ENCODE measurements around the gene MAST1.

MAST1 gene

DNA sequence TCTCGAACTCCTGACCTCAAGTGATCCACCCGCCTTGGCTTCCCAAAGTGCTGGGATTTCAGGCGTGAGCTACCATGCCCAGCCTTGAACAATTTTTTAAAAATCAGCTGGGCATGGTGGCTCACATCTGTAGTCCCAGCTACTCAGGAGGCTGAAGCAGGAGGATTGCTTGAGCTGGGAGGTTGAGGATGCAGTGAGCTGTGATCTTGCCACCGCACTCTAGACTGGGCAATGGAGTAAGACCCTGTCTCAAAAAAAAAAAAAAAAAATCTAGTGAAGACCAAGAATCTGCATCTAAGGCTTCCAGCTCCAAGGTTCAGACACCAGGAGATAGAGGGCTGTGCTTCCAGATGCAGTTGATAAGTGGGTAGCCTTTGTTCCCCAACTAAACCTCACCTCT lies 25.8 kb downstream of the MAST1 start:
- H3K4me3 ChIP-seq (ENCODE audit: severe bottlenecking), result no peak overlapping the region
- ATAC-seq (ENCODE audit: low read depth) (no peak), DNase-seq (ENCODE audit: low spot score) (no peak)
- TF ChIP-seq, protein P1, sequence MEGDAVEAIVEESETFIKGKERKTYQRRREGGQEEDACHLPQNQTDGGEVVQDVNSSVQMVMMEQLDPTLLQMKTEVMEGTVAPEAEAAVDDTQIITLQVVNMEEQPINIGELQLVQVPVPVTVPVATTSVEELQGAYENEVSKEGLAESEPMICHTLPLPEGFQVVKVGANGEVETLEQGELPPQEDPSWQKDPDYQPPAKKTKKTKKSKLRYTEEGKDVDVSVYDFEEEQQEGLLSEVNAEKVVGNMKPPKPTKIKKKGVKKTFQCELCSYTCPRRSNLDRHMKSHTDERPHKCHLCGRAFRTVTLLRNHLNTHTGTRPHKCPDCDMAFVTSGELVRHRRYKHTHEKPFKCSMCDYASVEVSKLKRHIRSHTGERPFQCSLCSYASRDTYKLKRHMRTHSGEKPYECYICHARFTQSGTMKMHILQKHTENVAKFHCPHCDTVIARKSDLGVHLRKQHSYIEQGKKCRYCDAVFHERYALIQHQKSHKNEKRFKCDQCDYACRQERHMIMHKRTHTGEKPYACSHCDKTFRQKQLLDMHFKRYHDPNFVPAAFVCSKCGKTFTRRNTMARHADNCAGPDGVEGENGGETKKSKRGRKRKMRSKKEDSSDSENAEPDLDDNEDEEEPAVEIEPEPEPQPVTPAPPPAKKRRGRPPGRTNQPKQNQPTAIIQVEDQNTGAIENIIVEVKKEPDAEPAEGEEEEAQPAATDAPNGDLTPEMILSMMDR (IDR thresholded peaks at IDR 0.05; ENCODE audit: poor library complexity, severe bottlenecking), result no peak
- H3K36me3 ChIP-seq (ENCODE audit: low read depth), result no peaks in the 10 kb centered on the region
- no peaks in the 10 kb centered on the region for H3K9me3 ChIP-seq (ENCODE audit: severe bottlenecking)
- H3K27ac ChIP-seq (ENCODE audit: poor library complexity, severe bottlenecking), result no peak overlapping the region
- no peaks in the 10 kb centered on the region for H3K27me3 ChIP-seq (ENCODE audit: insufficient read depth, poor library complexity, severe bottlenecking)
- H3K4me1 ChIP-seq (ENCODE audit: insufficient read depth, poor library complexity, severe bottlenecking), result no peaks in the 10 kb centered on the region

DNA sequence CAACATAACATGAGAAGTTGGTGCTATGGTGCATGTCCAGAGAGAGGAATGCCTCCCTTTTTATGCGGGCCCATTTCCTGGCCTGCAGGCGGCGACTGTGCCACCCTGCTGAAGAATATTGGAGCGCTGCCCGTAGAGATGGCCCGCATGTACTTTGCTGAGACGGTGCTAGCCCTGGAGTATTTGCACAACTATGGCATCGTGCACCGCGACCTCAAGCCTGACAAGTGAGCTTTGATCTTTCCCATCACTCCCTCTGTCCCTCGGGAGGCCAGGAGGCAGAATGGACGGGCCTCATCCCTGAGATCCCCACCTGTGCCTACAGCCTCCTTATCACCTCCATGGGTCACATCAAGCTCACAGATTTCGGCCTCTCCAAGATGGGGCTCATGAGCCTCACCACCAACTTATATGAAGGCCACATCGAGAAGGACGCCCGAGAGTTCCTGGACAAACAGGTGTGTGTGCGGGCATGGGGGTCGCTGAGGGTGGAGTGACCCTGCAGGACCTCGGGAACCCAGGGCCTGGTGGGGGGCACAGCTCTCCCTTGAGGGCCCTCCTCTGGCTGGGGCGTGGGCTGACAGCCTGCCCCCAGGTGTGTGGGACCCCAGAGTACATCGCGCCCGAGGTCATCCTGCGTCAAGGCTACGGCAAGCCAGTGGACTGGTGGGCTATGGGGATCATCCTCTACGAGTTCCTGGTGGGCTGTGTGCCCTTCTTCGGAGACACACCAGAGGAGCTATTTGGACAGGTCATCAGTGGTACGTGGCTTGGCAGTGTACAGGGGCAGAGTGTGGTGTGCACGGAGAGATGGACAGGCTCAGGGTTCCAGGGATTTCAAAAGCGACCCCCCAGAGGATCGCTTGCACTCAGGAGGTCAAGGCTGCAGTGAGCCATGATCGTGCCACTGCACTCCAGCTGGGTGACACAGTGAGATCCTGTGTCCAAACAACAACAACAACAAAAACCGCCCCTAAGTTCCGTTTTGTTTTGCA lies 26.7 kb downstream of the MAST1 start:
- Histone ChIP-seq H3K36me3 (ENCODE audit: low read depth) (no peaks in the 10 kb centered on the region), H3K27me3 (ENCODE audit: insufficient read depth, poor library complexity, severe bottlenecking) (no peaks in the 10 kb centered on the region), H3K9me3 (ENCODE audit: severe bottlenecking) (no peaks in the 10 kb centered on the region), H3K4me3 (ENCODE audit: severe bottlenecking) (no peak overlapping the region), H3K27ac (ENCODE audit: poor library complexity, severe bottlenecking) (no peak overlapping the region), H3K4me1 (ENCODE audit: insufficient read depth, poor library complexity, severe bottlenecking) (no peaks in the 10 kb centered on the region)
- TF ChIP-seq, protein P1 (IDR thresholded peaks at IDR 0.05; ENCODE audit: poor library complexity, severe bottlenecking), result no peak
- no peak for ATAC-seq (ENCODE audit: low read depth)
- no peak for DNase-seq (ENCODE audit: low spot score)

DNA sequence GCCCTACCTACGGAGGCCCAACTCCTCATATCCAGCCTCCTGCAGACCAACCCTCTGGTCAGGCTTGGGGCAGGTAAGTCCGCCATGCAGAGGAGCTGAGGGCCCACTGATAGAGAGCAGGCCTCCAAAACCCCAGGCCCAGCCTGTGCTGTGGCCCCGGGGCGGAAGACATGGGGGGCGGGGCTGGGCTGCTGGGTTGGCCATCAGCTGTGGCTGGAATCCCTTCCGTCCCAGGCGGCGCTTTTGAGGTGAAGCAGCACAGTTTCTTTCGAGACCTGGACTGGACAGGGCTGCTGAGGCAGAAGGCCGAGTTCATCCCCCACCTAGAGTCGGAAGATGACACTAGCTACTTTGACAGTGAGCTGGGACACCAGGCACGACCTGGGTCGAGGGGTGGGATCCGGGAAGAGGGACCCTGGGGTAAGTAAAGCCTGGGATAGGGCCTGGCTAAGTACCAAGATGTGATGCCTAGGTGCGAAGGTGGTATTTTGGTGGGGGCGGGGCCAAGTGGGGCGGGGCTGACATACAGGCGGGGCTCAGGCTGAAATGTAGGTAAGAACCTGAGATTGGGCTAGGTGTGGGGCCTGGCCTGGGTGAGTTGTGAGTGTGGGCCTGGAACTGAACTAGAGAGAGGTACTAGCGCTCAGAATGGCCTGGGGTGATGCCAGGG lies 27.6 kb downstream of the MAST1 start:
- Histone ChIP-seq H3K4me3 (ENCODE audit: severe bottlenecking) (no peak overlapping the region), H3K27ac (ENCODE audit: poor library complexity, severe bottlenecking) (no peak overlapping the region), H3K4me1 (ENCODE audit: insufficient read depth, poor library complexity, severe bottlenecking) (no peaks in the 10 kb centered on the region), H3K36me3 (ENCODE audit: low read depth) (no peaks in the 10 kb centered on the region), H3K9me3 (ENCODE audit: severe bottlenecking) (no peaks in the 10 kb centered on the region), H3K27me3 (ENCODE audit: insufficient read depth, poor library complexity, severe bottlenecking) (no peaks in the 10 kb centered on the region)
- TF ChIP-seq, protein P1 (IDR thresholded peaks at IDR 0.05; ENCODE audit: poor library complexity, severe bottlenecking), result no peak
- ATAC-seq (ENCODE audit: low read depth) (no peak), DNase-seq (ENCODE audit: low spot score) (no peak)

DNA sequence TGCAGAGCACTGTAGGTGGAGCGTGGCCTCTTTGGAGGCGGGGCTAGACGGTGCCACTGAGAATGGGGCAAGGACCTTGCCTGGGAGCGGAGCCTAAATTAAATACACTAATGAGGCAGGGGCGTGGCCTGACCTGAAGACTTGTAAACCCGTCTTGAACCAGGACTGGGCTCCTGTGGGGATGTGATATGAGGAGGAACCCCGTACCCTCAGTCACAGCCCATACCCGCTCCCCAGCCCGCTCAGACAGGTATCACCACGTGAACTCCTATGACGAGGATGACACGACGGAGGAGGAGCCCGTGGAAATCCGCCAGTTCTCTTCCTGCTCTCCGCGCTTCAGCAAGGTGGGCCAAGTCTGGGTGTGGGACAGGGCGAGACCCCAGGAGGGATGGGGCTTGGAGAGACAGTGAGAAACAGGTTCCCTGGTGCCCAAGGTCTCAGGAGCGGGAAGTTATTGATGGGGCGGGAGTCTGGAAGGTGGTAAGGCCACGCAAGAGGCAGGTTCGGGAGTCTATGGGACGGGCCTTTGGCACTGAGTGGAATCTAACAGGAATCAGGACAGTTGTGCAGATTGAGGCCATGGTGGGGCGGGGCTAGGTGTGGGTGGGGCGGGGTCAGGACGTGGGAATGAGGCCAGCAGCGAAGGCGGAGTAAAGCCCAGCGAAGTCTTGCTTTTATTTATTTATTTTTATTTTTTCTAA lies 28.3 kb downstream of the MAST1 start:
- Histone ChIP-seq H3K9me3 (ENCODE audit: severe bottlenecking) (no peaks in the 10 kb centered on the region), H3K27ac (ENCODE audit: poor library complexity, severe bottlenecking) (no peak overlapping the region), H3K27me3 (ENCODE audit: insufficient read depth, poor library complexity, severe bottlenecking) (no peaks in the 10 kb centered on the region), H3K4me1 (ENCODE audit: insufficient read depth, poor library complexity, severe bottlenecking) (no peaks in the 10 kb centered on the region), H3K36me3 (ENCODE audit: low read depth) (no peaks in the 10 kb centered on the region), H3K4me3 (ENCODE audit: severe bottlenecking) (no peak overlapping the region)
- no peak for DNase-seq (ENCODE audit: low spot score)
- TF ChIP-seq, protein P1 (IDR thresholded peaks at IDR 0.05; ENCODE audit: poor library complexity, severe bottlenecking), result no peak
- 0 out of 3 replicates have a peak, but pooled peaks have one; percentile 4 for ATAC-seq (ENCODE audit: low read depth)
